HL-60 (cell line): ENCODE measurements around the gene CLEC4D.

Experiments used
- POLR2AphosphoS5 ChIP-seq: IDR thresholded peaks from 2 replicates; pipeline ENCODE4 v1.6.1; 2012; ENCODE audit warnings: low read depth
- SPI1 ChIP-seq: IDR thresholded peaks from 2 replicates; pipeline ENCODE4 v1.6.1; 2012; ENCODE audit warnings: low read depth, mild to moderate bottlenecking, borderline replicate concordance
- TF ChIP-seq, protein P1 (sequence below): IDR thresholded peaks from one replicate; pipeline ENCODE4 v1.5.1; 2011; ENCODE audit warnings: low read length, control low read depth, inconsistent platforms; ENCODE audit not compliant: insufficient read depth
- TF ChIP-seq, protein P2 (sequence below): IDR thresholded peaks from 2 replicates; pipeline ENCODE4 v1.6.1; 2012; ENCODE audit warnings: low read depth; ENCODE audit not compliant: insufficient replicate concordance

DNA sequence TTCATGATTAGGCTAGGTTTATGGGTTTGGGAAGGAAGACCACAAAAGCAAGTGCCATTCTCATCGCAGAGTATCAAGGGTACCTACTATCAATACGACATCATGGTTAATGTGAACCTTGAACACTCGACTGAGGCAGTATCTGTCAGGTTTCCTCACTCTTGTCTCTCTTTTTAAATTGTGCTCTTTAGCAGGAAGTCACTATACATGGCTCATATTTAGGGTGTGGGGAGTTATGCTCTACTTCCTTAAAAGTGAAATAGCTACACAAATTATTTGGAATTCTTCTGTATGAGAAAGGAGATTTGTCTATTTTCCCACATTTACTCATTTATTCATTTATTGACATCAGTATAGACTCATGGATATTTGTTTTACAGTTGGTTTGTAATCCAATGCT, 33.3 kb downstream of the CLEC4D start:
- TF ChIP-seq, protein P1, sequence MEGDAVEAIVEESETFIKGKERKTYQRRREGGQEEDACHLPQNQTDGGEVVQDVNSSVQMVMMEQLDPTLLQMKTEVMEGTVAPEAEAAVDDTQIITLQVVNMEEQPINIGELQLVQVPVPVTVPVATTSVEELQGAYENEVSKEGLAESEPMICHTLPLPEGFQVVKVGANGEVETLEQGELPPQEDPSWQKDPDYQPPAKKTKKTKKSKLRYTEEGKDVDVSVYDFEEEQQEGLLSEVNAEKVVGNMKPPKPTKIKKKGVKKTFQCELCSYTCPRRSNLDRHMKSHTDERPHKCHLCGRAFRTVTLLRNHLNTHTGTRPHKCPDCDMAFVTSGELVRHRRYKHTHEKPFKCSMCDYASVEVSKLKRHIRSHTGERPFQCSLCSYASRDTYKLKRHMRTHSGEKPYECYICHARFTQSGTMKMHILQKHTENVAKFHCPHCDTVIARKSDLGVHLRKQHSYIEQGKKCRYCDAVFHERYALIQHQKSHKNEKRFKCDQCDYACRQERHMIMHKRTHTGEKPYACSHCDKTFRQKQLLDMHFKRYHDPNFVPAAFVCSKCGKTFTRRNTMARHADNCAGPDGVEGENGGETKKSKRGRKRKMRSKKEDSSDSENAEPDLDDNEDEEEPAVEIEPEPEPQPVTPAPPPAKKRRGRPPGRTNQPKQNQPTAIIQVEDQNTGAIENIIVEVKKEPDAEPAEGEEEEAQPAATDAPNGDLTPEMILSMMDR, result no peak
- TF ChIP-seq, protein P2, sequence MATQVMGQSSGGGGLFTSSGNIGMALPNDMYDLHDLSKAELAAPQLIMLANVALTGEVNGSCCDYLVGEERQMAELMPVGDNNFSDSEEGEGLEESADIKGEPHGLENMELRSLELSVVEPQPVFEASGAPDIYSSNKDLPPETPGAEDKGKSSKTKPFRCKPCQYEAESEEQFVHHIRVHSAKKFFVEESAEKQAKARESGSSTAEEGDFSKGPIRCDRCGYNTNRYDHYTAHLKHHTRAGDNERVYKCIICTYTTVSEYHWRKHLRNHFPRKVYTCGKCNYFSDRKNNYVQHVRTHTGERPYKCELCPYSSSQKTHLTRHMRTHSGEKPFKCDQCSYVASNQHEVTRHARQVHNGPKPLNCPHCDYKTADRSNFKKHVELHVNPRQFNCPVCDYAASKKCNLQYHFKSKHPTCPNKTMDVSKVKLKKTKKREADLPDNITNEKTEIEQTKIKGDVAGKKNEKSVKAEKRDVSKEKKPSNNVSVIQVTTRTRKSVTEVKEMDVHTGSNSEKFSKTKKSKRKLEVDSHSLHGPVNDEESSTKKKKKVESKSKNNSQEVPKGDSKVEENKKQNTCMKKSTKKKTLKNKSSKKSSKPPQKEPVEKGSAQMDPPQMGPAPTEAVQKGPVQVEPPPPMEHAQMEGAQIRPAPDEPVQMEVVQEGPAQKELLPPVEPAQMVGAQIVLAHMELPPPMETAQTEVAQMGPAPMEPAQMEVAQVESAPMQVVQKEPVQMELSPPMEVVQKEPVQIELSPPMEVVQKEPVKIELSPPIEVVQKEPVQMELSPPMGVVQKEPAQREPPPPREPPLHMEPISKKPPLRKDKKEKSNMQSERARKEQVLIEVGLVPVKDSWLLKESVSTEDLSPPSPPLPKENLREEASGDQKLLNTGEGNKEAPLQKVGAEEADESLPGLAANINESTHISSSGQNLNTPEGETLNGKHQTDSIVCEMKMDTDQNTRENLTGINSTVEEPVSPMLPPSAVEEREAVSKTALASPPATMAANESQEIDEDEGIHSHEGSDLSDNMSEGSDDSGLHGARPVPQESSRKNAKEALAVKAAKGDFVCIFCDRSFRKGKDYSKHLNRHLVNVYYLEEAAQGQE, result no peak
- no peak for TF ChIP-seq SPI1
- no peak for TF ChIP-seq POLR2AphosphoS5
